ENCODE measurements around the gene LRIT1.

The LRIT1 gene

GRCh38 chr10:84193327-84193726 is 48.0 kb downstream of the LRIT1 start:
- DNase-seq (ENCODE audit: low spot score): no peak

DNA sequence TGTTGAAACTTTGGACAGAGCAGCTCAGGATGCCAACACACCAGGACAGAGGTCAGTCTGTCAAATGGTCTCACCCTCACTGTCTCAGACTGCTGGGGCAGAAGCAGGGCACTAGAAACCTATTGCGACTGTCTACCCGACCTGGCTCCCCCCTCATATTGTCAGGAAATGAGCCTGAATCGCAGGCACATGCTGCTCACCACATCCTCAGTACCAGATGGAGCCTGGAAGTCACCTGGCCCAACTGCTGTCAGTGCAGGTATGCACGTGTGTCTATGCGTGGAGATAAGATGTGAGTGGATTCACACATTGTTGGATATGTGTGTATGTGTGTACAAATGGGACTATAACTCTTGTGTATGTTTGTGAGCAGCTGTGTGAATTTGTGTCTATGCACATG is 50.2 kb downstream of the LRIT1 start:
- DNase-seq (ENCODE audit: low spot score): no peak

- DNase-seq (ENCODE audit: low spot score): no peak
These were observed 50.7 kb downstream of the LRIT1 start for GRCh38 chr10:84190621-84191020.

- no peak for DNase-seq (ENCODE audit: low spot score)
These were observed 52.5 kb downstream of the LRIT1 start for GRCh38 chr10:84188815-84189214.

DNA sequence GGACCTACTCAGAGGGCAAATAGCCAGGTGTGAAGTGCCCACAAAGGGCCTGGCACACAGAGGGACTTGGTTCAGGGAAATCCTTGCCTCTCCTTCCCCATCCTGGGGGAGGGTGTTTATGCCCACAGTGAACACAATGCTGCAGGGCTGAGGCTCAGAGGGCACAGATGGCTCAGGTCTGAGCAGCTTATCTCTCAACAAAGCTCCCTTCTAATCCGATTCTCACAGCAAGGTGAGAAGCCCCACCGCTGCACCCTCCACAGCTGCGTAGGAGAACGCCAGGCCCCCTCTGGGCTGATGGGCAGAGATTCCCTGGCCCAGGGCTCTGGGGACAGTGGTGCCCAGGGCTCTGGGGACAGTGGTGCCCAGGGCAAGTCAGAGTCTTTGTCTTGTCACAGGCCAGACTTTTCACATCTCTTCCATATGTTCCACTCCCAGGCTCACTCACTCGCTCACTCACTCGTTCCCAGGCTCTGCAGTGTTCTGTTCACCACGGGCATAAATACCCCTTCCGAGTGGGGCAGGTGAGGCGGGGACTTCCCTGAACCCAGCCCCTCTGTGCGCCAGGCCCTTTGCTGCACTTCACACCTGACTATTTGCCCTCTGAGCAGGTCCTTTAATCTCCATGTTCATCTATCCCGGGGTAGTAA is 55.7 kb downstream of the LRIT1 start:
- no peak for DNase-seq (ENCODE audit: low spot score)

- DNase-seq (ENCODE audit: low spot score): no peak
These were observed 56.8 kb downstream of the LRIT1 start for GRCh38 chr10:84184517-84184916.

DNA sequence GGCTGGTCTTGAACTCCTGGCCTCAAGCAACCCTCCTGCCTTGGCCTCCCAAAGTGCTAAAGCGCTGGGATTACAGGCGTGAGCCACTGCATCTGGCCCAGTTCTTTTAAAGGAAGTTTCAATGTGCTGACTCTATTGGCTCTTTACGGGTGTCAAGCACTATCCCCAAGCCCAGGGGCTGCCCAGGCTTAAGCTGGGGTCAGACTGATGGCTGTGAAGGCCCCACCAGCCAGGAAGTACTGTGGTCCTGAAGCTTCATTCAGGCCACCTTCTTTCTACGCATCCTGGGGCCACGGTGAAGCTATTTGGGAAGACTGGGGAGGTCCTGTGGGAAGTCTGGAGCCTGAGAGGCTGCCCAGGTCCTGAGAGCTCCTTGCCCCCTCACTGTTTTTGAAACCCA is 59.7 kb downstream of the LRIT1 start:
- DNase-seq (ENCODE audit: low spot score): no peak

Data from NAMALWA (cell line).